SK-N-SH (cell line): Measurements from ENCODE around the gene ACTR3. TPM values are rescaled to one million over a fixed set of nuclear protein-coding genes. Genes with fewer than 3 reads are reported as not detected.

Experiments
- CTCF ChIA-PET: fragments of 300-600, 350-600 bp; formaldehyde crosslinking; extraction: SDS; loops from one replicate; lab custom pipeline; 2021; lab: Yijun Ruan, JAX
- POLR2A ChIA-PET: fragments of 350-600 bp; sonication (Branson Sonifier 250); formaldehyde crosslinking; extraction: SDS; loops from one replicate; lab custom pipeline; 2020; ENCODE audit warnings: antibody characterized with exemption, inconsistent platforms; lab: Yijun Ruan, JAX
- DNase-seq: peaks from one replicate; pipeline ENCODE4 v3.0.0; 2012
- H2AFZ ChIP-seq: fragments of 200-600 bp; sonication (generic); 2 replicates; pipeline ENCODE4 v1.8.1; 2016; ENCODE audit warnings: antibody characterized with exemption, mild to moderate bottlenecking, low read depth
- H3F3A ChIP-seq: fragments of 200-600 bp; sonication (generic); replicated peaks from 2 replicates; pipeline ENCODE3; 2016; ENCODE audit warnings: antibody characterized with exemption, mild to moderate bottlenecking; ENCODE audit not compliant: insufficient read depth
- H3K27ac ChIP-seq, 2 experiments: fragments of 200-500 bp in 1 of 2; fragments of 200-600 bp in 1 of 2; sonication (Bioruptor generic) in 1 of 2; sonication (generic), shearing (Covaris generic) in 1 of 2; 2 replicates each; pipeline versions ENCODE4 v1.5.1 to v1.6.1; 2014 to 2016; ENCODE audit warnings: low read depth in 2 of 2, inconsistent platforms in 1 of 2, low read length in 1 of 2, mild to moderate bottlenecking in 1 of 2, mixed read lengths in 1 of 2
- H3K27me3 ChIP-seq: fragments of 200-600 bp; sonication (generic), shearing (Covaris generic); 2 replicates; pipeline ENCODE4 v1.6.1; 2016; ENCODE audit warnings: mixed run types; ENCODE audit not compliant: insufficient read depth
- H3K36me3 ChIP-seq, 2 experiments: fragments of 200-500 bp in 1 of 2; fragments of 200-600 bp in 1 of 2; sonication (Bioruptor generic) in 1 of 2; sonication (generic) in 1 of 2; replicated peaks in 1 of 2; 2 replicates each; pipeline versions ENCODE3 to v1.5.1; 2014 to 2016; ENCODE audit warnings: low read length in 1 of 2, mild to moderate bottlenecking in 1 of 2; ENCODE audit not compliant: insufficient read depth in 2 of 2, control insufficient read depth in 1 of 2
- H3K4me1 ChIP-seq, 2 experiments: fragments of 200-500 bp in 1 of 2; fragments of 200-600 bp in 1 of 2; sonication (Bioruptor generic) in 1 of 2; sonication (generic), shearing (Covaris generic) in 1 of 2; 2 replicates each; pipeline versions ENCODE4 v1.5.1 to v1.6.1; 2014 to 2016; ENCODE audit warnings: low read depth in 1 of 2, low read length in 1 of 2, mixed run types in 1 of 2; ENCODE audit not compliant: insufficient read depth in 2 of 2, control insufficient read depth in 1 of 2
- H3K4me2 ChIP-seq: fragments of 200-600 bp; sonication (generic), shearing (Covaris generic); 2 replicates; pipeline ENCODE4 v1.6.1; 2017; ENCODE audit warnings: mixed run types
- H3K4me3 ChIP-seq, 2 experiments: fragments of 200-500 bp in 1 of 2; fragments of 200-600 bp in 1 of 2; sonication (Bioruptor generic) in 1 of 2; sonication (generic), shearing (Covaris generic) in 1 of 2; 2 replicates each; pipeline versions ENCODE4 v1.5.1 to v1.8.1; 2014 to 2016; ENCODE audit warnings: low read depth in 2 of 2, inconsistent platforms in 1 of 2, low read length in 1 of 2, mild to moderate bottlenecking in 1 of 2, mixed read lengths in 1 of 2, moderate library complexity in 1 of 2
- H3K79me2 ChIP-seq: fragments of 200-600 bp; sonication (generic); 2 replicates; pipeline ENCODE4 v1.8.1; 2017; ENCODE audit warnings: mild to moderate bottlenecking; ENCODE audit not compliant: insufficient read depth
- H3K9ac ChIP-seq: fragments of 200-600 bp; sonication (generic); 2 replicates; pipeline ENCODE4 v1.6.1; 2017; ENCODE audit warnings: mixed run types
- H3K9me2 ChIP-seq: fragments of 200-600 bp; sonication (generic); 2 replicates; pipeline ENCODE4 v1.6.1; 2017; ENCODE audit warnings: mixed run types
- H3K9me3 ChIP-seq: fragments of 200-600 bp; sonication (generic); 2 replicates; pipeline ENCODE4 v1.6.1; 2017; ENCODE audit warnings: mixed run types, mild to moderate bottlenecking, moderate library complexity
- H4K20me1 ChIP-seq: fragments of 200-600 bp; sonication (generic); 2 replicates; pipeline ENCODE4 v1.6.1; 2017; ENCODE audit warnings: mild to moderate bottlenecking, mixed run types; ENCODE audit not compliant: insufficient read depth
- CHD2 ChIP-seq: fragments of 150-350 bp; IDR thresholded peaks from 2 replicates; pipeline ENCODE4 v1.6.1; 2018; ENCODE audit warnings: low read length; ENCODE audit not compliant: partially characterized antibody
- EP300 ChIP-seq, 2 experiments: IDR thresholded peaks; 2 replicates each; pipeline versions ENCODE4 v1.4.0 to v1.6.1; 2012; ENCODE audit warnings: borderline replicate concordance in 1 of 2, low read depth in 1 of 2, low read length in 1 of 2
- FOXJ3 ChIP-seq: sonication (generic); formaldehyde crosslinking; IDR thresholded peaks from 2 replicates; pipeline ENCODE4 v1.5.1; 2020; ENCODE audit warnings: mild to moderate bottlenecking, missing genetic modification reagents
- GATA2 ChIP-seq: sonication (generic); formaldehyde crosslinking; IDR thresholded peaks from 2 replicates; pipeline ENCODE4 v1.5.0; 2020; ENCODE audit warnings: mild to moderate bottlenecking, missing genetic modification reagents
- JUND ChIP-seq: IDR thresholded peaks from 2 replicates; pipeline ENCODE4 v1.4.0; 2012
- MEF2A ChIP-seq: IDR thresholded peaks from 2 replicates; pipeline ENCODE4 v1.4.0; 2012; ENCODE audit warnings: low read depth, borderline replicate concordance
- MXI1 ChIP-seq: IDR thresholded peaks from 2 replicates; pipeline ENCODE4 v1.6.1; 2012; ENCODE audit warnings: mild to moderate bottlenecking, low read depth, low read length, improper control_type of control experiment
- RAD21 ChIP-seq: IDR thresholded peaks from 2 replicates; pipeline ENCODE4 v1.6.1; 2012; ENCODE audit warnings: mild to moderate bottlenecking, low read length
- RCOR1 ChIP-seq: fragments of 150-350 bp; IDR thresholded peaks from 2 replicates; pipeline ENCODE4 v1.6.1; 2017; ENCODE audit warnings: antibody characterized with exemption, low read length
- TAF1 ChIP-seq: IDR thresholded peaks from 2 replicates; pipeline ENCODE4 v1.6.1; 2012; ENCODE audit warnings: low read depth, mild to moderate bottlenecking, low read length, moderate library complexity, borderline replicate concordance
- TCF12 ChIP-seq: IDR thresholded peaks from 2 replicates; pipeline ENCODE4 v1.4.0; 2012
- YY1 ChIP-seq: IDR thresholded peaks from 2 replicates; pipeline ENCODE4 v1.4.0; 2012; ENCODE audit warnings: low read depth, mild to moderate bottlenecking
- WGBS: methylation state at CpG from one replicate; pipeline ENCODE4 v1.1.6; 2017; ENCODE audit warnings: low lambda C conversion rate; 5-methylcytosine and 5-hydroxymethylcytosine counted together
- polyA plus RNA-seq, 3 experiments: library from polyadenylated mRNA; depleted of rRNA; stranded (reverse); fragments of >200 nt; gene quantifications; 2 replicates each; pipeline ENCODE4 v1.2.3, GENCODE V29; 2012
- TF ChIP-seq, protein P1 (sequence below): IDR thresholded peaks from 2 replicates; pipeline ENCODE4 v1.4.0; 2012; ENCODE audit warnings: low read depth, borderline replicate concordance
- TF ChIP-seq, protein P2 (sequence below): IDR thresholded peaks from 2 replicates; pipeline ENCODE4; 2012
- TF ChIP-seq, protein P3 (sequence below): IDR thresholded peaks from 2 replicates; pipeline ENCODE4 v1.4.0; 2012; ENCODE audit warnings: low read depth

The ACTR3 gene
- polyA plus RNA-seq, 1 of the 3 experiments (the other 2 are of a cell fraction): 90.8 TPM

DNA sequence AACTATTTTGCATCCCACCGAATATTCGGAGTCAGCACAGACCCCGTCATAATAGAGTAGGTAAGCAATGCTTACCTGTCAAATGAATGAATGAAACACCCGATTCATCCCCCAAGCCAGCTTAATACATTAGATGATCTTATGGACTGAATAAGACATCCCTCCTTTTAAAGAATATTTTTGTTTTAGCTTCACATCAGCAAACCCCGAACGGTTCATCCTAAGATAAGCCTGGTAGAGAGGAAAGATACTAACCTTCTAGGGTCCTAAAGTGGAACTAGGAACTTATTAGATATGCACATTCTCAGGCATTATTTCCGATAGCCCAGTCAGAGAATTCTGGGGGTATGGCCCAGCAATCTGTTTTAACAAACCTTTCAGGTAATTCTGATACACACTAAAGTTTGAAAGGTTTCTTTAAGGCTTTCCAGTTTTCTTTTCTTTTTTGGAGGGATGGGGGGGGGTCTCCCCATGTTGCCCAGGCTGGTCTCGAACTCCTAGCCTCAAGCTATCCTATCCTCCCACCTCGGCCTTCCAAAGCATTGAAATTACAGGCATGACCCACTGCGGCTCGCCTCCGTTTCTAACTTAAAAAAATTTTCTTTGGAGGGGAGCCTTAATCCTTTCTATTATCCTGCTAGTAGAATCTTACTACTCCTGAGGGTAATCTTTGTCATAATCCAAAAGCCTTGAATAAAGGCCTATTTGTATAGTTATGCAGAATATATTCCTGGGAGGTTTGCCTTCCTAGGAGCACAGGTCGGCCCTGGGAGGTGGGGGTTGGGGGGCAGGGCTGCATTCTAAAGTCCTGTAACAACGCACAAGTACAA is 1.0 kb upstream of the ACTR3 start:
- Histone ChIP-seq H3F3A (peaks cover 20% of the 10 kb centered on the region), H3K27me3 (no peaks in the 10 kb centered on the region), H3K9ac (peak overlapping the region; percentile 89), H3K4me1 (peaks cover 16 to 30% of the 10 kb centered on the region in 2 experiments), H3K9me2 (no peaks in the 10 kb centered on the region), H2AFZ (peak overlapping the region; percentile 68; the same call in 1 of the 2 replicates), H3K79me2 (peaks cover 76% of the 10 kb centered on the region), H3K9me3 (no peaks in the 10 kb centered on the region), H3K4me3 (peak overlapping the region; percentile 73 to 87), H3K36me3 (peaks cover 0 to 18% of the 10 kb centered on the region in 2 experiments), H3K27ac (peak overlapping the region; percentile 92 to 99), H3K4me2 (peak overlapping the region; percentile 81), H4K20me1 (peaks cover 23% of the 10 kb centered on the region)
- WGBS: 38% methylated on average over 14 of the region's 14 CpGs
- CTCF ChIA-PET: interaction anchor here (1.3 kb wide), 1 partner anchor 17 kb away, joined by 3 read pairs; no protein-coding TSS in a partner anchor
- POLR2A ChIA-PET: interaction anchor here (0.6 to 1.0 kb wide), 3 partner anchors 132 to 508 kb away, joined by 3 to 6 read pairs (median 4); partner anchors contain the start of gene SLC35F5
- TF ChIP-seq, protein P1, sequence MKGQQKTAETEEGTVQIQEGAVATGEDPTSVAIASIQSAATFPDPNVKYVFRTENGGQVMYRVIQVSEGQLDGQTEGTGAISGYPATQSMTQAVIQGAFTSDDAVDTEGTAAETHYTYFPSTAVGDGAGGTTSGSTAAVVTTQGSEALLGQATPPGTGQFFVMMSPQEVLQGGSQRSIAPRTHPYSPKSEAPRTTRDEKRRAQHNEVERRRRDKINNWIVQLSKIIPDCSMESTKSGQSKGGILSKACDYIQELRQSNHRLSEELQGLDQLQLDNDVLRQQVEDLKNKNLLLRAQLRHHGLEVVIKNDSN: no peak
- no peak for TF ChIP-seq MXI1
- TF ChIP-seq RAD21: no peak
- TF ChIP-seq YY1: no peak
- no peak for TF ChIP-seq FOXJ3
- no peak for TF ChIP-seq RCOR1
- no peak for TF ChIP-seq JUND
- TF ChIP-seq, protein P2, sequence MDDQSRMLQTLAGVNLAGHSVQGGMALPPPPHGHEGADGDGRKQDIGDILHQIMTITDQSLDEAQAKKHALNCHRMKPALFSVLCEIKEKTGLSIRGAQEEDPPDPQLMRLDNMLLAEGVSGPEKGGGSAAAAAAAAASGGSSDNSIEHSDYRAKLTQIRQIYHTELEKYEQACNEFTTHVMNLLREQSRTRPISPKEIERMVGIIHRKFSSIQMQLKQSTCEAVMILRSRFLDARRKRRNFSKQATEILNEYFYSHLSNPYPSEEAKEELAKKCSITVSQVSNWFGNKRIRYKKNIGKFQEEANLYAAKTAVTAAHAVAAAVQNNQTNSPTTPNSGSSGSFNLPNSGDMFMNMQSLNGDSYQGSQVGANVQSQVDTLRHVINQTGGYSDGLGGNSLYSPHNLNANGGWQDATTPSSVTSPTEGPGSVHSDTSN: no peak
- no peak for TF ChIP-seq TAF1
- TF ChIP-seq, protein P3, sequence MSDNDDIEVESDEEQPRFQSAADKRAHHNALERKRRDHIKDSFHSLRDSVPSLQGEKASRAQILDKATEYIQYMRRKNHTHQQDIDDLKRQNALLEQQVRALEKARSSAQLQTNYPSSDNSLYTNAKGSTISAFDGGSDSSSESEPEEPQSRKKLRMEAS: no peak
- TF ChIP-seq CHD2: no peak
- TF ChIP-seq EP300 (IDR thresholded peaks at IDR 0.05; ENCODE audit: borderline replicate concordance in 1 of 2, low read depth in 1 of 2, low read length in 1 of 2): no peak
- no peak for TF ChIP-seq TCF12
- TF ChIP-seq GATA2 (CRISPR knock-in tag): no peak
- no peak for TF ChIP-seq MEF2A
- DNase-seq: no peak
